Skin of body (tissue), 2 donors: ENCODE data around the gene SIRT7. TPM values are rescaled to one million over a fixed set of nuclear protein-coding genes. Genes with fewer than 3 reads are reported as not detected.
A peak's percentile ranks its signal among the peaks of the same experiment; 100 is the strongest.

Experiments
- DNase-seq: peaks from one replicate; lab custom pipeline; 2025; lab: John Stamatoyannopoulos, UW
- total RNA-seq: library from RNA; depleted of rRNA; stranded (reverse); fragments of >200 nt; gene quantifications from one replicate; pipeline ENCODE4 v1.2.3, GENCODE V29; 2014

SIRT7 gene
- total RNA-seq, 1 donor from 2014 or later = 12.6 TPM

DNA sequence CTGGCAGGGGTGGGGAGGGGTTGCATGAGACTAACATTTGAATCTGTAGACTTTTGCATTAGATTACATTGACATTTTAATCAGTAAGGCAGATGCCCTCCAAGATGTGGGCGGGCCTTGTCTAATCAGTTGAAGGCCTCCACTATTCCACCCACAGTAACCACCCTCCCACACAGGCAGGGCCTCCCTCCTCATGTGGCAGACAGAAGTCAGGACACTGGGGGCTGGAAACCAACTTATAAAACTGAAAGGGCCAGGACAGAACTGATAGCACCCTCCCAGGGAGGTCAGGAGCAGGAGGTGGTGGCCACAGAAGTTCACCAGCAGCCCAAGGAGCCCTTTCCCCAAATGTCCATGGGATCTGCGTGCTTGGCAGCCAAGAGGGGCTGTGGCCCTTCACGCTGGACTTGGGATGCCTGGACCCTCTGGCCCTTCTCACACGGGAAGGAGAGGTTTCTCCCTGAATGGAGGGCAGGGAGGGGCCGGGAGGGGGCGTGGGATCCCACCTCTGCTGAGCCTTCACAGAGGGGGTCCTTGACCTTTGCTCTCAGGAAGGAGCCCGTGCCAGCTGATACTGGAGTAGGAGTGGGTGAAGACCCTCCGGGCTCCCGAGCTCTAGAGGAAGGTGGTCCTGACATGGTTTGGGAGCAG, 14.5 kb upstream of the SIRT7 start:
- DNase-seq = no peak

DNA sequence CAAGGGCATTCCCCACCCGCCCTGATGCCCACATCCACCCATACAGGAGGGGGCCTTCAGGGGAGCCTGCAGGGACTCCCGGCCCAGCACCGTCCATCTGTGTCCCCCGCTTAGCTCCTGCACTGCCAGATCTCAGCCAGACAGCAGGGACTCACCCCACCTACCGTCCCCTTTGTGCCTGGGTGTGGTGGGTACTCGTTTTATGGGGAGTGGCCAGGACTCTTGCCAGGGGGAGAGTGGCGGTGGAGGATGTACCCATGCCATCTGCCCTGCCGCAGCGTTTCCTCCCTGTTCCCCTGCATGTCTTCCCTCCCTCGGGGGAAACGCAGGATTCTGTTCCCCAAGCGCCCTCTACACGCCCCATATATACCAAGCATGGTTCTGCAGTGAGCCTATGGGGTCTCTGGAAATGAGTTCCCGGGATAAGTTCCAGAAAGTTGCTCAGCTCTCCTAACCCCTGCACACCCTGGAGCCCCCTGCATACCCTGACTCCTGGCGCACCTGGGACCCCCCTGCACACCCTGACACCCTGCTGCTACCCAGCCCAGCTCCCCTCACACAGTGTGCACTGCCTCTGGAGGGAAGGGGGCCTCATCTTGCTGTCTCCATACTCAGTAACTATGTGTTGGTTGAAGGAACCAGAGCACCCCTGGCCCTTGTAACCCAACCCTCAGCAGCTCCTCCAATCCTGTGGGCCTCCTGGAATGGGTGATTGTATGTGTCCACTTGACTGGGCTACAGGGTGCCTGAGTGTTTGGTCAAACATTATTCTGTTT, 13.8 kb upstream of the SIRT7 start:
- no peak for DNase-seq

DNA sequence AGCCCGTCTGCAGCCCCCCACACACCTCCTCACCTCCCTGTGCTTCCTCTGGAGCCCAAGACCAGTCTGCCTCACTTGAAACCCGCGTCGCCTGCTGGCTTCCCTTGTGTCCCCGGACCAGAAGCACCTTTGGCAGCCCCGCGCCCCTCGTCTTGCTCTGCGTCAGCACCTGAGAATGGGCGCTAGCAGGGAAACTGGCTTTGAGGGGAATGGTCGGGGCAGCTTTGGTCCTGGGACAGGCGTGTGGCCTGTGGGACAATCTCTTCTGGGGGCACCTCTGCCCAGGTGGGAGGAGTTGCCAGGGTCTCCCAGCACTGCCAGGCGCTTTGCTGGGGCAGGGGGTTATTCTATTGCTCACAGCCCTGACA, 13.2 kb upstream of the SIRT7 start:
- DNase-seq = no peak

DNA sequence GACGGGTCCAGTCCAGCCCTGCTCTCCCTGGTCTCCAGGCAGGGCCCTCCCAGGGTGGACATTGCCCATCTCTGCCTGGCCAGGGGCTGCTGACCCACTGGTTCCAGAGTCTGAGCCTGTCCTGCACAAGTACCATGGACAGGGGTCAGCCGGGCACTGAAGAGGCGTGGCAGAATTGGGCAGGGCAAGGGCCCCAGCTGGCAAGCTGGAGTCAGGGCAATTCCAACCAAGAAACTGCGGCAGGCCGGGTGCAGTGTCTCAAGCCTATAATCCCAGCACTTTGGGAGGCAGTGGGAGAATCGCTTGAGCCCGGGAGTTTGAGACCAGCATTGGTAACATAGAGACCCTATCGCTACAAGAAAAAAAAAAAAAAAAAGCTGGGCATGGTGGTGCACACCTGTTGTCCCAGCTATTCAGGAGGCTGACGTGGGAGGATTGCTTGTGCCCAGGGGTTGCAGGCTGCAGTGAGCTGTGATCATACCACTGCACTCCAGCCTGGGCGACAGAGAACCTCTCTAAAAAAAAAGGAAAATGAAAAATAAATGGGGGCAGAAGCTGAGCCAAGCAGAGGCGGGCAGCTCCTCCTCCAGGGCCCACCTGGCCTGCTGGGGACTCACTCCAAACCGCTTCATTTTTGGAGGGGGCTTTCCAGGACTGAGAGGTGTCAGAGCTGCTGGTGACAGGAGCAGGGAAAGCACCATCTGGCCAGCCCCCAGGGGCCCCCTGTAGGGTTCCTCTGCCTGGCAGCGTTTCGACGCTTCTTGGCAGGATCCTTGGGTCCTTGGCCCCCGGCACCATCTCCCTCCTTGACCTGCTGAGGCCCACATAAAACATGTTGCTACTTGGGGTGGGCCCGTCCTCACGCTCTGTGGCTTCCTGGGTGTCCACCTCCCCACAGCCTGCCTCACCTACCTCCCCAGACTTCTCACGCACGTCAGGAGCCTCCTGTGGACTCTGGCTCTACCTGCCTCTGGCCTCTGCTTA, 12.5 kb upstream of the SIRT7 start:
- DNase-seq = no peak

DNA sequence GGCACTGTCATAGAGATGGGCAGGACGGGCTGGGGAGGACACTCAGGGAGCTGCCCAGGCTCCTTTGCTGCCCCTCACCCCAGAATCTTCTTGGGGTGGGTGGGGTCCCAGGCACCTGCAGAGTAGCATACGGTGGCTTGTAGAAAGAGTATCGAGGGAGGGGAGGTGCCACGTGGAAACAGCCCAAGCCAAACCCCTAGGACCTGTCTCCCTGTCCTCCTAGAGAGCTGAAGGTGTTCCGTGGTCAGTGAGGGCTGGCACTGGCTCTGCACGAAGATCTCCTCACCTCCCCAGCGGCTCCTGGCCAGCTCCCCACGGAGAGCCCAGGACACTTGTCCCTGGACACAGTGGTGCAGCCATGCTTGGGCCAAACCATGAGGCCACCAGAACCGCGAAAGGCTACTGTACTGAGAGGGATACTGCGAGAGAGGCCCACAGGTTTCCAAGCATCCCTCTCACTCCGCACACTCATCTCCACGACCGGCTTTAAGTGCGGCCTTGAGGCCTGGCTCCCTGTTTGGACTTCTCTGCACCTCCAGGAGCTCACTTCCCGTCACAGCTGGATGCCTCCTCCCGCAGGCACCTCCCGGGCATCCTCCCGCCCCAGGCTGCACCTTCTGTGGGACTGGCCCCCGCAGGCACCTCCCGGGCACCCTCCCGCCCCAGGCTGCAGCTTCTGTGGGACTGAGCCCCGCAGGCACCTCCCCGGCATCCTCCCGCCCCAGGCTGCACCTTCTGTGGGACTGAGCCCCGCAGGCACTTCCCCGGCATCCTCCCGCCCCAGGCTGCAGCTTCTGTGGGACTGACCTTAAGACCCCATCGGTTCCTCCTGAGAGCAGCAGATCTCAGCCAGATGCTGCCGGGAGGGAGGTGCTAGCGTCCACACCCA, 11.5 kb upstream of the SIRT7 start:
- DNase-seq = no peak

DNA sequence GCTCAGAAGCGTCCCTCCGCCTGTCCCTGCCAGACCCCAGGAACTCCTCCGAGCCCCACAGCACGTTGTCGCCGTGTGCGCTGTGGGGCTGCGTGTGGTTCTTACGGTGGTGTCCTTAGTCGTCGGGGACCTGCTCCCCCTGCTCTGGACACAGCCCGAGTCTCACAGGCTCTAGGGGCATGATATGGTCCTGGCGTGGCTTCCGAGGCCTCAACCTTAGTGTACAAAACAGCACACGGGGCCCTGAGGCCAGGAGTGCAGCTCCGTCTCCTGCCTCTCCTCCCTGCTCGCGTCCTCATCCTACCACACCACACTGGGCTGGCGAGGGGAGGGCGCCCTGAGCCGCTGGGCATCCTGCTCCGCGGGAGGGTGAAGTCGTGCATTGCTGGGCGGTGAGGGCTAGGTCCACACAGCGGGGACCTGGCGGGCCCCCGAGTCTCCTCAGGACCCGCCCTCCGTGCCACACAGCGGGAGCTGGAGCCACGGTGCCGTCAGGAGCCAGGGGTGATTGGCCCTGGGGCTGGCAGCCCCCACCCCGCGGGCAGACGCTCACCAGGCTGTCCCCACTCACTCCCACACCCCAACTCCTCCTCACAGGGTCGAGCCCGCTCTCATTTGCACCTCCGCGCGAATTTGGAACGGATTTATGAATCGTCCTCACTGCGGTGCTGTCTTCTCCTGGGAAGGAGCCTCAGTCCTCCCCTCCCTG, 10.7 kb upstream of the SIRT7 start:
- no peak for DNase-seq

DNA sequence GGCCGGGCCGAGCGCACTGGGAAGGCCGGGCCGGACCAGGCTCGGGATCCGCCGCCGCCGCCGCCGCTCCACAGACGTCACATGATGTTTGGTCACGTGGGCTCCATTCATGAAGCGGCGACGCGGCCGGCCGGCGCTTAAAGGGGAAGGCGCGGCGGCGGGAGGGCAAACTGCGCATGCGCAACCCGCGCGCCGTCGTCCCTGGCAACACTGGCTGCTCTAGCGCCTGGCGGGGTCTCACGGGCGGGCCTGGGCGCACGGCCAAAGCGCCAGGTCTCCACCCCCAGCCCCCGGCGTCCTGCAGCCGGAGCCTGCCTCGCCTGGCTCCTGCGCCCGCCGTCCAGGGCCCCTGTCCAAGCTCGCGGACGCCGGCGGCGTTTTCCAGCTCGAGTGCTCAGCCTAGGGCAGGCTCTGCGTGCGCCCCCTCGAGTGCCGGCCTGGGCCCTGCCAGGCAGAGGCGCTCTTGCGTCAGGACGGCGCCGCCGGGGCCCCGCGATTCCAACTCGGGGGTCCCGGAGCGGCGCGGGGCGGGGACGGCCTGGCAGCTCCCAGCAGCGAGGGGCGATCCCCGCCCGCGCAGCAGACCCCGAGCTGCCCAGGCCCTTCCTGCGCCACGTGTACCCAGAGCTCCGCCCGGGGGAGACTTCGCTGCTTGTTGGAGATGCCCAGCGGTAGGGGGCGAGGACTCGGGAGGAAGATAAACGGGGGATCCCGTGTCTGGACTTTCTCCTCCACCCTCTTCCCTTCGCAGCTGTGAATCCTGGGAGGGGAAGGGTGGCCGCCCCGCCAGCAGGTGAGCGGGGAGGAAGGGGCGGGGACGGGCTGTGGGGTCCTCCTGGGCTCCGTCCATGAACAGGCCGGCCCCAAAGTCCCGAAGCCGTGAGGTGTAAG, 9.9 kb upstream of the SIRT7 start, which contains the start of gene MAFG:
Gene MAFG (minus strand): TSS at position 83 of the 891 bp plus-strand sequence. CDS start 4,550 bp downstream, outside the sequence.
- peak; percentile 93 for DNase-seq

DNA sequence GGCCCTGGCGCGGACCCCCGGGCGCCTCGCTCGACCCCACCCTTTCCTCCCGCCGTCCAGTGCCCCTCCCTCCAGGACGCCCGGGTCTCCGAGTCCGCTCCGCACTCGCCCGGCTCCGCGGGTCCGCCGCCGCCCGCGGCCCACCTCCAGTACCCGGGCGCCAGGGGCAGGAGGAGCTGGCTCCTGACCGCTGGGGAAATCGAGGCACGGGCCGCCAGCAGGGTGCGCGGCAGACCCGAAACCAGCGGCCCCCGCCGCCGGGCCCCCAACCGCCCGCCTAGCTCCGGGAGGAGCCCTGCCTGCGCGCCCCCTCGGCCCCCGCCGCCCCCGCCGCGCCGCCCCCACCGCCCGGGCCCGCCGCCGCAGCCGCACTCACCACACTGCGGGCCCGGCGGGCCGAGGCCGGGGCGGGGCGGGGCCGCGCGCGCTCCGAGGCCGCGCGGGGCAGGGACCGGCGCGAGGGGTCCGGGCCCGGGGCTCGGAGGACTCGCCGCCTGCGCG, 9.2 kb upstream of the SIRT7 start:
- DNase-seq = no peak

DNA sequence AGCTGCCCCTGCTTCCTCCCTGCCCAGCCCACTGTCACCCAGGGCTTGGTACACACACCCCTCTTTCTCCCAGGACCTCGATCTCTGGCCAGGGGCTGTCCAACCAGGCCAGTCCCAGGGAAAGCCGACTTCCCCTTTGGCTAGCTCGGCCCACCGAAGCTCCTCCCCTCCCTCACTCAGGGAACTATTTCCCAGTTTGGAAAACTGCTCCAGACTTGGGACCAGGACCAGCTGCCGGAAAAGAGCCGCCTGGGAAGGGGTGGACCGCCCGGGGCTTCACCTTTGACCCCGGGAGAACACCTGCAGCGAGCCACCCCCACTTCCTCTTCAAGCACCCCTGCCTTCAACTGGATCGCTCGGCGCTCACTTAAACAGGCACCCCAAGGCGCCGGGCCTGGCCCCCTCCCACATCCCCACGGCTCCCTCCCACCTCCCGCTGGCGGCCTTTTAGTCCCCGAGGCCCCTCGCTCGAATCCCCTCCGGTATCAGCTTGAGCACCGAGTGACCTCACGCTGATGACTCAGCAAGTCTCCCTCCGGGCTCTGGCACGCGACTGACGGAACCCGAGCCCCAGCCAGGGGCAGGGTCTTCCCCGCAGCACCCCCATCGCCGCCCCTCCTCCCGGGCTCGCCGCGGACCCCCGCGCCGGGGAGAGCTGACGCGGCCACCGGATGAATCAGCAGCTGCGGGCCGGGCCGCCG, 8.6 kb upstream of the SIRT7 start:
- no peak for DNase-seq

DNA sequence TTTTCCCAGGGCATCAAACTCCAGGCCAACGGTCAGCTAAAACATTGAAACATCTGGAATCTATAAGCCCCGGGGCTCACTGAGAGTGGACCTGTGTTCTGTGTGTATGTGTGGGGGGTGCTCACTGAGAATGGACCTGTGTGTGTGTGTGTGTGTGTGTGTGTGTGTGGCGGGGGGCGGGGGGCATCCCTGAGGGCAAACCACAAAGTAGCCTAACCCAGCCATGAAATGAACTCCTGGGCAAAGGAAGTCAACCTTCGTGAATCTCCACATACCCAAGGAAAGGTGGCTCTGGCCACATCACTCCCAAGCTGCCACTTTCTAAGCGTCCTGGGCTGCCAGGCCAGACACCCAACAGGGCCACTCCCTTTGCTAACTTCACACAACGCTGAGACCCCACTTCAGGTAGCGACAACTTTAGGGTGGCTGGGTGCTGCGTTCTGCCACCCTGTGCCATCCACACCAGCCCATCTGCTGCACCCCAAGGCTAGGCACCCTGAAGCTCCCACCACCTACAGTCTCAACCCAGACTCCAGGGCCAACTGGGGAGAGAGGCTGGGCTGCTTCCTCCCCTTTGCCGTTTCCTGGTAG, 8.0 kb upstream of the SIRT7 start:
- DNase-seq = no peak

DNA sequence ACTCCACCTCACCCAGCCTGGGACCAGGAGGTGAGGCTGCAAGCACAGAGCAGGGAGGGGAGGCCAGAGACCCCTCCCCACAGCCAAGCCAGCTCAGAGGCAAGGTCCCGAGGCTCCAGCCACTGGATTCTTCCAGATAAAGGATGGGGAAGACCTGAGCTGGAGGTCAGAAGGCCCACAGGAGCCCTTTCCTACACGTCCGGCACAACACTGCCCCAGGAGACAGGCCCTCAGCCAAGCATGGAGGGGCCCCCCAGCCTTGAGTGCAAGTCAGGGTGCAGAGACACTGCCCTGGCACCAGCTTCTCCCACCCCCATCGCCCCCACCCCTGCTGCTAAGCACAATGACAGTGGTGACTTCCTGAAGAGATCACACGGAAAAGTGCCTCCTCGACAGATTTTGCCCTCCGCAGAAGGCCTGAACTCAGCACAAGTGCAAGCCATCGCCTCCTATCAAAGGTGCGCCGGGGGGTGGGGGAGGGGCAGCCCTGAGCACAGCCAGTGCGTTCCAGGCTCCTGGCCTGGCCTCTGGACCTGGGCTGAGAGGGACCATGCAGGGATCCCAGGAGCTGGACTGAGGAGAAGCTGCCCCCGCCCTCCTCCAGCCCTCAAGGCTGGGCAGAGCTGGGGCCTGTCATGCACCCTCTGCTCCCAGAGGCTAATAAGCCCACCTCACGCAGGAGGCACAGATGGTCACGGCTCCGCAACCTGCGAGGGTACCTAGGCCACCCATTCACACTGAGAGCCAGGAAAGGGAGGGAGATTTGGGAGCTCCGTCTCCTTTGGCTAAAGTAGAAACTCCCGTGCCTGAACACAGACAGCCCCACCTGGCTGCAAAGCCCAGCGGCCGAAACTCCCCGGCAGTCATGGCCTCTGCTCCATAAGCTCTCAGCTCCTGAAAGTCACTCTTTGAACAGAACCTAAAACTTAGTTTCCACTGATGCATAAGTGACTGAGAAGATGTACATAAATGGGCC, 6.9 kb upstream of the SIRT7 start:
- DNase-seq = no peak

DNA sequence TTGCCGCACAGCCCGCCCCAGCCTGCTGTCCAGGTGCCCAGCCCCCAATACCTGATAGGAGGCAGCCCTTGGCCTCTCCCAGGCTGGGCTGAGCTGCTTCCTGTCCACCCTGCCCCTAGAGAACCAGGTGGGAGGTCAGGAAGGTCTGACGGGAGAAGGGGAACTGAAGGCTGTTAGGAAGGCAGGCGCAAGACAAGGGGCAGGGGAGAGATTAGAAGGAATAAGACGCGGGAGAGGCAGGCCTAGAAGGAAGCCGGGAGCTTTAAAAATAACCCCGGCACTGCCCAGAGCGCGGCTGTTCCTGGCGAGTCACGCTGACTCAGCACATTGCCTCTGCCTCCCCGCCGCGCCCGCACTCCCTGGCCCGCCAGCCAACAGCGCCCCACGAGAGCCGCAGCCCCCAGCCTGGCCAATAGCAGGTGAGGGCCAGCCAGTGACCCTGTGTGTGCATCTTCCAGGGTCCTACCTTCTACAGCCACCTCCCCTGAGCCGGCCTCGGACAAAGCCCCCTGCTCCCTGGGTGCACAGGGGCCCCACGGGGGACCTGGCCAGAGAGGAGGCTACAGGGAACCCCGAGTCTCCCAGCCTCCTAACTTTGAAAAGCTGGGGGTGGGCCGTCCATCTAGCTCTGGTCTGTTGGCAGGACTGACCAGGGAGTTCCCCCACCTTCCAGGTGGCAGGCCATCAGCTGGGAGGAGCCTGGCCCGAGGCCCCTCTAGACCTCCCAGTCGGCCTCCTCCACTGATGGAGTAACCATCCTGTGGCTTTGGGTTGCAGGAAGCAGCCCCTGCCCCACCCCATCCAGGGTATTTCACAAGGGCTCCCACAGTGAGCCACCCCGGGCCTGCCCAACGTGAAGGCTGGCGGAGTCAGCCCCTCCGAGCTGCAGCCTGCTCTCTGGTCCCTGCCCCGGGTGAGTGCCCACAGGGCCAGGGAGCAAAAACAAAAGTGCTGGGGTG, 5.6 kb upstream of the SIRT7 start:
- DNase-seq = no peak

DNA sequence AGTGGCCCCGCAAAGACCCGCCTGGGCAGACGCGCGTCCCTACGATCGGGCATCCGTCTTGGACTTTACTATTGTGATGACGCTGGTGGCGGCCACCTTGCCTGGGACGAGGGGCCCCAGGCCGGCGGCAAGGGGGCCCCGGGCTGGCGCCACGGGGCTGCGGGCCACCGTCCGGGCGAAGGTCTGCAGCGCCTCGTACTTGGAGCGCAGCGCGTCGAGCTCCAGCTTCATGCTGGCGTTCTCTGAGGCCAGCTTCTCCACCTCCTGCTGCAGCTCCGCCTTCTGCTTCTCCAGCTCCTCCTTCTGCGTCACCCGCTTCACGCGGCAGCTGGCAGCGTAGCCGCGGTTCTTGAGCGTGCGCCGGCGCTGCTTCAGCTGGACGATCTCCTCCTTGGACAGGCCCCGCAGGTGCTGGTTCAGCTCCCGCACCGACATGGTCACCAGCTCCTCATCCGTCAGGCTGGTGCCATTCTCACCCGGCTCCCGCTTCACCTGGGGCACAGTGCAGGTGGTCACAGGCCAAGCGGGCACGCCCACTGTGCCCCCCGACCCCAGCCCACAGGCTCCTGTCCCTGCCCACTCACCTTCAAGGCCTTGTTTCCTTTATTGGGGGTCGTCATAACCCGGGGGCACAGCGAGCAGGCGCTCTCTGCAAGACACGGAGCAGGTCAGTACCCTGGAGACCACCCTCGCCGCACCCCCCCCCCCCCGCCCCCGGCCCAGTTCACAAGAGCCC, 4.8 kb upstream of the SIRT7 start:
- no peak for DNase-seq

DNA sequence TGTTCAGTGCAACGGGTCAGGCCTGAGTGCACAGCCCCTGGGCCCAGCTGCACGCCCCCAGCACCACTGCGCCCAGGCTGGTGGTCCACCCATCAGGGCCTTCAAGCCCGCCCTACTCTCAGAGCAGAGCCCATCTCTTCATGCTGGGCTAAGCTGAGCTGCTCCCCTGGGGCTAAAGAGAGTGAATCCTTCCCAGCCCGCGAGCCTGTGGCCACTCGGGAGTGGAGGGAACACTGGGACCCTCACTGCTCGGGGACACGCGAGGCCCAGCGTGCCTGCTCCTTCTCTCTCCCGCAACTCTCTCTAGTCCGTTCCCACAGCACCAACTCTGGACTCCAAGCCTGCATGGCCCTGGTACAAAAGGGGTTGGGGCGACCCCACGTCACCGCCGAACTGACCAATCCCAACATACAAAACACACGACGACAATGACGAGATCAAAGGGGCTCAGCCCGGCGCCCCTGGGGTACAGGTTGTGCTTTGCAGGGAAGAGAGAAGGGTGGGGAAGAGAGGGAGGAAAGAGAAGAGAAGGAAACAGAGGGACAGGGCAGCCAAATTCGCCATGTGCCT, 4.1 kb upstream of the SIRT7 start:
- no peak for DNase-seq

DNA sequence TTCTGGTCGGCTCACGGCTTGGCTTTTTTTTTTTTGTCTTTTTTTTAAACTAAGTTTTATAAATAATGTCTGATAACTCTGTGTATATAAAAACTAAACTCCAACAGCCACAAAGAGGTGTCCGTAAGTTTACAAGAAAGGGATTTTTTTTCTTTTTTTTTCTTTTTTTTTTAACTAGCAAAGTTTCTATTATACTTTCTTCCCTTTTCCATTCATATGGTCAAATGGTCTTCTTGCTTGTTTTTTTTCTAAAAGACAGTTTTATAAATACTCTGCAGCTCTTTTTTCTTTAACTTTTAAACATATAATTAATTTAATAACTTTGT, 3.5 kb upstream of the SIRT7 start:
- DNase-seq = no peak
